WI38 (cell line): ENCODE data around the gene COL6A1.

ENCODE experiments used
- H3K4me3 ChIP-seq: 2 replicates; pipeline ENCODE4 v1.5.1; 2011; ENCODE audit warnings: low read depth, mild to moderate bottlenecking, control low read depth, low read length
- CTCF ChIP-seq: IDR thresholded peaks from 2 replicates; pipeline ENCODE4 v1.5.1; 2012; ENCODE audit warnings: low read depth, mild to moderate bottlenecking, control low read depth, low read length

Gene COL6A1

GRCh38 chr21:46018615-46019014, 37.0 kb downstream of the COL6A1 start:
- no peak for TF ChIP-seq CTCF
- H3K4me3 ChIP-seq, result no peak overlapping the region

GRCh38 chr21:46020581-46020980, 39.0 kb downstream of the COL6A1 start:
- no peak overlapping the region for H3K4me3 ChIP-seq
- no peak for TF ChIP-seq CTCF

GRCh38 chr21:46021398-46021797, 39.8 kb downstream of the COL6A1 start:
- no peak overlapping the region for H3K4me3 ChIP-seq
- TF ChIP-seq CTCF, result no peak

- TF ChIP-seq CTCF, result no peak
- H3K4me3 ChIP-seq, result no peak overlapping the region
Observed at GRCh38 chr21:46021978-46022544, 40.5 kb downstream of the COL6A1 start.

- H3K4me3 ChIP-seq, result no peak overlapping the region
- no peak for TF ChIP-seq CTCF
Observed at GRCh38 chr21:46022551-46023525, 41.3 kb downstream of the COL6A1 start.

- H3K4me3 ChIP-seq, result no peak overlapping the region
- TF ChIP-seq CTCF, result no peak
Observed at GRCh38 chr21:46023555-46023954, 42.0 kb downstream of the COL6A1 start.

- H3K4me3 ChIP-seq, result no peak overlapping the region
- no peak for TF ChIP-seq CTCF
Observed at GRCh38 chr21:46024141-46024540, 42.6 kb downstream of the COL6A1 start.
